Kidney (tissue), 22 donors: ENCODE data around the gene KBTBD6. TPM values are rescaled to one million over a fixed set of nuclear protein-coding genes. Genes with fewer than 3 reads are reported as not detected.

Experiments used
- DNase-seq, 5 donors: peaks; one replicate each; pipeline ENCODE4 v3.0.0-alpha.2; 2013 to 2020
- FAIRE-seq: peaks from 2 replicates; lab custom pipeline; 2012; peaks lifted over from hg19 to GRCh38; lab: Jason Lieb, UNC
- H3K27ac ChIP-seq, 2 donors: one replicate each; pipeline ENCODE4 v1.7.0; 2013; ENCODE audit warnings: low read depth in 2 of 2, low read length in 2 of 2, inconsistent platforms in 1 of 2
- H3K27me3 ChIP-seq: one replicate; pipeline ENCODE4 v1.7.1; 2013; ENCODE audit warnings: low read length, inconsistent platforms; ENCODE audit not compliant: control insufficient read depth, insufficient read depth
- H3K36me3 ChIP-seq, 3 donors: one replicate each; pipeline versions ENCODE4 v1.7.0 to v1.7.1; 2013; ENCODE audit warnings: low read length in 3 of 3, control low read depth in 1 of 3, inconsistent platforms in 1 of 3; ENCODE audit not compliant: insufficient read depth in 3 of 3, control insufficient read depth in 2 of 3
- H3K4me1 ChIP-seq, 3 donors: one replicate each; pipeline versions ENCODE4 v1.7.0 to v1.7.1; 2013; ENCODE audit warnings: low read length in 3 of 3, inconsistent platforms in 1 of 3, low read depth in 1 of 3; ENCODE audit not compliant: control insufficient read depth in 2 of 3, insufficient read depth in 2 of 3
- H3K4me3 ChIP-seq, 3 donors: one replicate each; pipeline versions ENCODE4 v1.7.0 to v1.8.1; 2013; ENCODE audit warnings: low read length in 3 of 3, control low read depth in 1 of 3, inconsistent platforms in 1 of 3
- H3K9ac ChIP-seq, 3 donors: one replicate each; pipeline versions ENCODE4 v1.7.0 to v1.7.1; 2013; ENCODE audit warnings: low read length in 3 of 3, control low read depth in 1 of 3, inconsistent platforms in 1 of 3
- H3K9me3 ChIP-seq, 3 donors: one replicate each; pipeline versions ENCODE4 v1.7.0 to v1.7.1; 2013; ENCODE audit warnings: low read length in 3 of 3, control low read depth in 1 of 3, inconsistent platforms in 1 of 3; ENCODE audit not compliant: control insufficient read depth in 2 of 3, insufficient read depth in 1 of 3
- CTCF ChIP-seq: IDR thresholded peaks from 3 replicates; pipeline ENCODE4 v1.5.1; 2012; ENCODE audit warnings: mild to moderate bottlenecking, moderate library complexity, borderline replicate concordance; ENCODE audit not compliant: insufficient read depth; ENCODE audit errors: extremely low read depth
- intact Hi-C: fragments of 100-400 bp; cut with DNase I; formaldehyde crosslinking; loops from one replicate; pipeline ENCODE4 v1.11.1; 2022
- long read RNA-seq, 10 donors: library from polyadenylated mRNA in 1 of 10; unstranded in 1 of 10; transcript quantifications; one replicate each; pipeline ENCODE4 v2.0.0 and lab custom pipeline, GENCODE V29; 2021 to 2026
- polyA plus RNA-seq: library from polyadenylated mRNA; stranded (reverse); fragments of 350-450 nt; fragmentation: Illumina TruSeq; extraction: RNeasy Lipid Tissue Mini Kit (QIAGEN cat#74804); gene quantifications from one replicate; pipeline ENCODE4 v1.2.3, GENCODE V29; 2014; ENCODE audit warnings: low read depth, low replicate concordance; ENCODE audit not compliant: insufficient read depth
- total RNA-seq: library from RNA; stranded (reverse); fragmentation: NEBNext Ultra II Directional; extraction: Animal tissue kit (Norgen Biotek cat#: 25700); gene quantifications from one replicate; pipeline ENCODE4 v1.2.1, GENCODE V29; 2021
- donor health status: control.
- donor health status: control.
- donor health status: control.
- donor health status: control.
- donor health status: control.
- donor health status: DM: yes; HTN: yes; CAD: no.
- donor health status: Normal renal cell carcinoma (clear cell type).

Gene KBTBD6
- total RNA-seq (9.3 TPM), polyA plus RNA-seq (4.7 TPM)
- long read RNA-seq, donor 1, full-length matches to known transcripts, result 25 of 25 reads
- long read RNA-seq, donor 1, partial matches to known transcripts, result 0 of 25 reads
- long read RNA-seq, donor 1, other reads (novel, unspliced or antisense), result 0 of 25 reads
- long read RNA-seq, donor 2, full-length matches to known transcripts, result 11 of 11 reads
- long read RNA-seq, donor 2, partial matches to known transcripts, result 0 of 11 reads
- long read RNA-seq, donor 2, other reads (novel, unspliced or antisense), result 0 of 11 reads
- long read RNA-seq, donor 3, full-length matches to known transcripts, result 17 of 17 reads
- long read RNA-seq, donor 3, partial matches to known transcripts, result 0 of 17 reads
- long read RNA-seq, donor 3, other reads (novel, unspliced or antisense), result 0 of 17 reads
- long read RNA-seq, donor 4, full-length matches to known transcripts, result 11 of 11 reads
- long read RNA-seq, donor 4, partial matches to known transcripts, result 0 of 11 reads
- long read RNA-seq, donor 4, other reads (novel, unspliced or antisense), result 0 of 11 reads
- long read RNA-seq, donor 5, full-length matches to known transcripts, result 2 of 2 reads
- long read RNA-seq, donor 5, partial matches to known transcripts, result 0 of 2 reads
- long read RNA-seq, donor 5, other reads (novel, unspliced or antisense), result 0 of 2 reads
- long read RNA-seq, donor 6, full-length matches to known transcripts, result 8 of 8 reads
- long read RNA-seq, donor 6, partial matches to known transcripts, result 0 of 8 reads
- long read RNA-seq, donor 6, other reads (novel, unspliced or antisense), result 0 of 8 reads
- long read RNA-seq, donor 7, full-length matches to known transcripts, result 7 of 7 reads
- long read RNA-seq, donor 7, partial matches to known transcripts, result 0 of 7 reads
- long read RNA-seq, donor 7, other reads (novel, unspliced or antisense), result 0 of 7 reads
- long read RNA-seq, donor 8, full-length matches to known transcripts, result 16 of 16 reads
- long read RNA-seq, donor 8, partial matches to known transcripts, result 0 of 16 reads
- long read RNA-seq, donor 8, other reads (novel, unspliced or antisense), result 0 of 16 reads
- long read RNA-seq, donor 9, full-length matches to known transcripts, result 9 of 9 reads
- long read RNA-seq, donor 9, partial matches to known transcripts, result 0 of 9 reads
- long read RNA-seq, donor 9, other reads (novel, unspliced or antisense), result 0 of 9 reads
- long read RNA-seq, donor 10, full-length matches to known transcripts, result 10 of 10 reads
- long read RNA-seq, donor 10, partial matches to known transcripts, result 0 of 10 reads
- long read RNA-seq, donor 10, other reads (novel, unspliced or antisense), result 0 of 10 reads

DNA sequence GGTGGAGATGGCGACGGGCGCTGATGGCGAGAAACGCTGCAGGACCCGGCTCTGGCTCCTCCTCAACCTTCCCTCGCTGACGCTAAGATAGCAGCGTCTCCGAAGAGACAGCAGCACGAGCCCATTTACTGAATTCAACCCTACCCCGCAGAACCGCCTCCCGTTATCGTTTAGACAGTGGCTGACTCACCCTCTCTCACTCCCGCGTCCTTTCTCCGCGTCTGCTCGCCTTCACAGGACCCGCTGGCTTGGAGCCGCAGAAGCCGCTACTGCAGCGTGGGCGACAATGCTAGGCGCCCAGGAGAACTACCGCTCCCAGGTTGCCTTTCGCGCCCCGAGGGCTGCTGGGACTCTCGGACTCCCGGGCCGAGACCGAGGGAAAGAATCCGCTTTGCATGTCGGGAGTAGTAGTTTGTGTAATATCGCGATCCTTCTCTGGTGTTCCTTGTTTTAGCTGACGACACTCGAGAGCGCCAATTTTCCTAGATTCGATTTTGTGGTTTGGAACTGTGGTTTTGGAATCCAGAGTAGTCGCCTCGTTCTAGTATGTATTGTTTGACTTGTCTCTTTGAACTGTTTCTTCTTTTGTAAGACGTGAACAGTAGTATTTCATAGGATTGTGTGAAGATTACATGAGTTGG is at the start of gene KBTBD6:
TSS of gene KBTBD6 (minus strand) at position 291 of the 641 bp plus-strand sequence. CDS start 291 bp downstream, outside the sequence.
- peaks cover 2 to 14% (median 13%) of the 10 kb centered on the region in 3 donors for H3K4me1 ChIP-seq
- intact Hi-C loops, result no loop called here
- H3K36me3 ChIP-seq, result no peaks in the 10 kb centered on the region
- peak; percentile 17 for TF ChIP-seq CTCF
- FAIRE-seq (peak; percentile 90), DNase-seq (peak; percentile 97 to 99 (median 98))
- H3K27ac ChIP-seq, result peak within 1 kb of the TSS; percentile 39 to 82
- H3K27me3 ChIP-seq, result no peaks in the 10 kb centered on the region
- H3K4me3 ChIP-seq, result peak within 1 kb of the TSS; percentile 88 to 99 (median 96)
- H3K9ac ChIP-seq, result peak within 1 kb of the TSS; percentile 68 to 99 (median 71)
- no peaks in the 10 kb centered on the region for H3K9me3 ChIP-seq

DNA sequence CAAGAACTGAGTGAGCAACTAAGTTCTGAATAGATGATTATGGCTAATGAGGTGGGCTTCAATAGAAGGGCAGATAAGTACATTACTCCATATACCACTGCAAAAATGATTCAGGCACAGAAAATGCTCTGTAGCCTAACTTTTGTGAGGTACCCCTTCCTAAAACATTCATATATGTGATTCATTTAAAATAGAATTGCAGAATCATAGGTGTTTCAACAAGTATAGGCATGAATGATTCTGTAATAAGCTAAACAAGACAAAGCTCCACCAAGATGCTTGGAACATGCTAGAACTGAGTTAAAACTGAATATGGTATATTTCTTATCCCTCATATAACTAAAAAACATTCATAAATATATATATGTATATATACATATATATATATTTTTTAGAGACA is 49.6 kb upstream of the KBTBD6 start:
- H3K4me1 ChIP-seq, result no peaks in the 10 kb centered on the region
- H3K9me3 ChIP-seq, result no peaks in the 10 kb centered on the region
- FAIRE-seq, result no peak
- intact Hi-C loops, result no loop called here
- no peak overlapping the region for H3K27ac ChIP-seq
- H3K27me3 ChIP-seq, result no peaks in the 10 kb centered on the region
- no peak for DNase-seq
- no peak for TF ChIP-seq CTCF
- no peak overlapping the region for H3K9ac ChIP-seq
- no peaks in the 10 kb centered on the region for H3K36me3 ChIP-seq
- no peak overlapping the region for H3K4me3 ChIP-seq

DNA sequence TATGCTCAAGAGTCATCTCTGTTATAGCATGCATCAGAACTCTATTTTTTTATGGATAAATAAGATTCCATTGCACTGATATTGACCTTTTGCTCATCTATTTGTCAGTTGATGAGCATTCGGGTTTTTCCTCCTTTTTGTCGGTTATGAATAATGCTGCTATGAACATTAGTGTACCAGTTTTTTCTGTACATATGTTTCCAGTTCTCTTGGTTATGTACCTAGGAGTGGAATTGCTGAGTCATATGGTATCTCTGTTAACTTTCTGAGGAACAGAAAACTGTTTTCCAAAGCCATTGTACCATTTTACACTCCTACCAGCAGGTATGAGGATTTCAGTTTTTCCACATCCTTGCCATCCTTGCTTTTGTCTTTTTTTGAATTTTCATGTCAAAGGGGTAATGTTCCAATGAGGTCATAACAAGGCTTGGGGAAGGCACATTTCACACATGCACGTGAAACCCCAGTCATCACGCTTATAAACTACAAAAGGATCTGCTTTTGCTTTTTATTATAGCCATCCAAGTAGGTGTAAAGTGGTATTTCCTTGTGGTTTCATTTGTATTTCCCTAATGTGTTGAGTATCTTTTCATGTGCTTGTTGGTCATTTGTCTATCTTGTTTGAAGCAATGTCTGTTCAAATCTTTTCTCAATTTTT is 47.1 kb upstream of the KBTBD6 start:
- Histone ChIP-seq H3K9me3 (peaks cover 0 to 4% (median 0%) of the 10 kb centered on the region in 3 donors), H3K9ac (no peak overlapping the region), H3K27ac (no peak overlapping the region), H3K4me1 (no peaks in the 10 kb centered on the region), H3K27me3 (no peaks in the 10 kb centered on the region), H3K36me3 (no peaks in the 10 kb centered on the region), H3K4me3 (no peak overlapping the region)
- TF ChIP-seq CTCF, result no peak
- DNase-seq (no peak), FAIRE-seq (no peak)
- intact Hi-C loops, result no loop called here
